Mononuclear cell (primary cell): Measurements from ENCODE around the gene TGM3. TPM values are rescaled to one million over a fixed set of nuclear protein-coding genes. Genes with fewer than 3 reads are reported as not detected.

Source experiments
- H3K27me3 ChIP-seq: 2 replicates; pipeline ENCODE4 v1.6.0; 2011; ENCODE audit warnings: low read length, control low read depth; ENCODE audit not compliant: insufficient read depth
- H3K4me1 ChIP-seq: 2 replicates; pipeline ENCODE4 v1.5.1; 2011; ENCODE audit warnings: mild to moderate bottlenecking, low read length, control low read depth; ENCODE audit not compliant: insufficient read depth
- H3K4me3 ChIP-seq: 2 replicates; pipeline ENCODE4 v1.5.1; 2011; ENCODE audit warnings: mild to moderate bottlenecking, low read length, moderate library complexity
- H3K9me3 ChIP-seq: 2 replicates; pipeline ENCODE4 v1.5.1; 2011; ENCODE audit warnings: low read depth, mild to moderate bottlenecking, control low read depth, low read length
- total RNA-seq: library from RNA; depleted of rRNA; stranded (reverse); fragments of >200 nt; gene quantifications from one replicate; pipeline ENCODE4 v1.2.3, GENCODE V29; 2012

Gene TGM3
- total RNA-seq, 1 donor = 0.10 TPM

DNA sequence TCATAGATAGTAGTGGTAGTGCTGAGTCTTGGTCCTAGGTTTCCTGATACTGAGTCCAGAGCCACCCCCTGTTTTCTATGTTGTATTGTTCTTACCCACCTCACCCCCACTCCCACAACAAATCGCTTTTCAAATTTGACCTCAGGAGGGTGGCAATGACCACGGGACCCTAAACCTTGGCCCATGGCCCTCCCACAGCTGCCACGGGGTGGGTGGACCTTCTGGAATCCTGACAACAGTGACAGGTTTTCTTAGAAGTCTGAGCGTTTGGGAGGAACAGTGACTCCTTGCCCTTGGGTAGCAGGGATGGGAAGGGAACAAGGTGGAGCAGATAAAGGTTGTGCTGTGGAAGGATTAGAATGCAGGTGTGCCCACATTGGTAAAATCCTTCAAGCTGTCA, 36.9 kb downstream of the TGM3 start:
- Histone ChIP-seq H3K4me1 (no peaks in the 10 kb centered on the region), H3K9me3 (no peaks in the 10 kb centered on the region), H3K4me3 (no peak overlapping the region), H3K27me3 (no peaks in the 10 kb centered on the region)

DNA sequence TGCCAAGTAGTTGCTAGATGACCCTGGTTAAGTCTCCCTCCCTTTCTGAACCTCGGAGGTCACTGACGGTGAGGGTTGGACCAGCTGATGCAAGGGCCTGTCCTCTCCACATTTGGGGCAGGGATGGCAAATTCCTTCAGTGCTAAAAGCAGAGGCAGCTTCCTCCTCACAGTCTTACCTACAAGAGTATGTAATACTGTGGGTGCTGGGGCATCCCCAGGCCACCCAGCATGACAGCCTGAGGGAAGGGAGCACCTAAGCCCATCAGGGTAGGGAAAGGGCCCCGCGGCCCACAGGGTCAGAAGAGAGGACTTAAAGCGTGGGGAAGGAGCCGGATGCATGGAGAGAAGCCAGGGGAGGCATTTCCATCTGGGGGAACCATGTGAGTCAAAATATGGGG, 38.0 kb downstream of the TGM3 start:
- Histone ChIP-seq H3K4me1 (peaks cover under 1% of the 10 kb centered on the region), H3K9me3 (no peaks in the 10 kb centered on the region), H3K4me3 (no peak overlapping the region), H3K27me3 (no peaks in the 10 kb centered on the region)

DNA sequence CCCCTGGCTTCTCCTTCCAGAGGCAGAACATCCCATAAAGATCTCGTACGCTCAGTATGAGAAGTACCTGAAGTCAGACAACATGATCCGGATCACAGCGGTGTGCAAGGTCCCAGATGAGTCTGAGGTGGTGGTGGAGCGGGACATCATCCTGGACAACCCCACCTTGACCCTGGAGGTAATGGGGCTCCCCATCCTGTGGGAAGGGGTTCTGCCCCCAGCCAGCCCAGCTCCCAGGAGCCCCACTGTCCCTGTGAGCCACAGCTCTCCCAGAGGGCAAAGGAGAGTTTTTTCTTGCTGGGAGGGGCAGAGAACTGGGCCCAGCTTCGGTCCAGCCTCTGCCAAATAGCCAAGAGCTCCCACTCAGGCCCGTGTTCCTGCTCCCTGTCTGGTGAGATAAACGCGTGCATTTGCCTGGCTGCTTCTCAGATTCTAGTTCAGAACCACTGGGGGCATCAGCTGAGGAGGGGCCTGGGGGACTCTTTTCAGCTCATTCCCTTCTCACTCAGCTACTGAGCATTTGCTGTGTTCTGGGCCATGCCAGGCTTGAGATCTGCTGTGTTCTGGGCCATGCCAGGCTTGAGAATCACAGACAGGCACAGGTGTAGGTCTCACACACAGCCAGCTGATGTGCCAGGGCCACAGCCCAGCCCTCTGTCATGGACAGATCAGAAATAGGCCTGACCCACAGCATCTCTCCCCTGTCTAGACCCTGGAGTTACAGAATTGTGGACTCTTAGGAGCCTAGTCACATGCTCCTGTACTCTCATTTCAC, 39.5 kb downstream of the TGM3 start:
- Histone ChIP-seq H3K9me3 (no peaks in the 10 kb centered on the region), H3K4me3 (no peak overlapping the region), H3K4me1 (peaks cover 5% of the 10 kb centered on the region), H3K27me3 (no peaks in the 10 kb centered on the region)

DNA sequence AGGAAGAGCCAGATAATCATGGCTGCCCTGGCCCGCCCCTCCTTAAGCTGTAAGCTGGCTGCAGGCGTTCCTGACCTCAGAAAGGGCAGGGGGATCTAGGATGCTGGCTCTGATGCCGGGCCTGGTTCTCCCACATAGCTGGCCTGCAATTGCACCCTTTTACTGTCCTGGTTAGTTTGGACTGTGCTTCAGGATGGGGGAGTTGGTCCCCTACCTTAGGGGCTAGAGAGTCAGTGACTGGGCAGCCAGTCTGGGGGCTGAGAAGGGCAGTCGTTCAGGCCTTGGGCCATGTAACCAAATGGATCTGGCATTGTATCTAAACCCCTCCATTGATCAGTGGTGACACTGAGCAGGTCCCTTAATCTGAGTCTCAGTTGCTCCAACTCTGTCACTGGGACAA, 40.7 kb downstream of the TGM3 start:
- Histone ChIP-seq H3K4me1 (peaks cover 5% of the 10 kb centered on the region), H3K9me3 (no peaks in the 10 kb centered on the region), H3K4me3 (no peak overlapping the region), H3K27me3 (no peaks in the 10 kb centered on the region)

DNA sequence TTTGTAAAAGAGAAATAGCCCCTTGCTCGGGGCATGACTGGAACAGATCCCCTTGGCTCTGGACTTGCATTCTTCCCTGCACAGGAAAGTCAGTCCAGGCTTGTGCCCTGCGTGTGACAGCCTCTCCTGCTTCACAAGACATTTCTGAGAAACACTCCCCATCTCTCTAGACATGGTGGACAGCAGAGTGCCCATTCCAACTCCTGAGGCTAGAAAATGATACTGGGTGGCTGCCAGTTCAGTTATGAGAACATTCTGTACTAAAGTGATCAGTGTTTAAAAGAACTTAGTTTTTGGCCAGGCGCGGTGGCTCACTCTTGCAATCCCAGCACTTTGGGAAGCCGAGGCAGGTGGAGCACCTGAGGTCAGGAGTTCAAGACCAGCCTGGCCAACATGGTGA, 41.3 kb downstream of the TGM3 start:
- Histone ChIP-seq H3K27me3 (no peaks in the 10 kb centered on the region), H3K9me3 (no peaks in the 10 kb centered on the region), H3K4me3 (no peak overlapping the region), H3K4me1 (peaks cover 5% of the 10 kb centered on the region)

DNA sequence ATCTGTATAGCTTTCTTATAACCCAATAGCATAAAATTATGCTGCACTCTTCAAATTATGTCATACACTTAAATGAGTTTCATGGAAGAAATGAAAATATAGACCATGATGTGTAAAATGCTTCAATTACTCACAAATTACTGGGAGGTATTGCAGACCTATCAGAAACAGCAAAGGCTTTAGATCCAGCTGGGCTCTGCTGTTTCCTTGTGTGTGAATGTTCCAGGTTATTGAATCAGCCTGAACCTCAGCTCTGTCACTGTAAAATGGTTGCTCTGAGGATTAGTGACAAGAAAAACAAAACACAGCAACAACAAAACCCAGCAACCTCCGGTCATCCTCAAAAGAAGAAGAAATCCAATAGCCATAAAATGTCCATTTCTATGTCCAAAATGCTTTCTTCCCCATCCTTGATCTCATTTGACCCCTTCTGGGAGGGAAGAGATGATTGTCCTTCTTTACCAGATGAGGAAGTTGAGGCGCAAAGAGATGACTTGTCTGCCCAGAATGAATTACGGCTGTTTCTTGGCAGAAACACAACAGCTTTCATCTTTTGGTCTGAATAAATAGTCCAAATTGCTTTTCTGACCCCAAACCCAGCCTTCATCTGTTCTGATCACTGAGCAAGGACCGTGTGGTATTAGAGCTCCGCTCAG, 42.7 kb downstream of the TGM3 start:
- Histone ChIP-seq H3K27me3 (no peaks in the 10 kb centered on the region), H3K9me3 (no peaks in the 10 kb centered on the region), H3K4me3 (no peak overlapping the region), H3K4me1 (peaks cover 5% of the 10 kb centered on the region)

DNA sequence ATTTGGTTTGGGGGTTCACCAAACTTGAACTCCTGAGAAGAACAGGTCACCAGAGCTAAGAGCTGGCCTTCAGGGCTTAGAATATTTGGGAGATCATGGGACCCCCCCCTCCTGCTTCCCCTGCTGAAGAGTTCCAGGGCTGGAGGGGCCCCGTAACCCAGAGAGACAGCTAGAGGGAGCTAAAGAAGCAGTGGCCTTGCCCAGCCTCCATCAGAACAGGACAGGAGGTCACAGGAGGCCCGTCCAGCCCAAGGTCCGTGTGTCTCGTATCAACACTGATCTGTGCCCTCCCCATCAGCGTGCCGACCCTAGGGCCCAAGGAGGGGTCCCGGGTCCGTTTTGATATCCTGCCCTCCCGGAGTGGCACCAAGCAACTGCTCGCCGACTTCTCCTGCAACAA, 44.3 kb downstream of the TGM3 start:
- Histone ChIP-seq H3K9me3 (no peaks in the 10 kb centered on the region), H3K4me1 (peaks cover 5% of the 10 kb centered on the region), H3K4me3 (no peak overlapping the region), H3K27me3 (no peaks in the 10 kb centered on the region)

DNA sequence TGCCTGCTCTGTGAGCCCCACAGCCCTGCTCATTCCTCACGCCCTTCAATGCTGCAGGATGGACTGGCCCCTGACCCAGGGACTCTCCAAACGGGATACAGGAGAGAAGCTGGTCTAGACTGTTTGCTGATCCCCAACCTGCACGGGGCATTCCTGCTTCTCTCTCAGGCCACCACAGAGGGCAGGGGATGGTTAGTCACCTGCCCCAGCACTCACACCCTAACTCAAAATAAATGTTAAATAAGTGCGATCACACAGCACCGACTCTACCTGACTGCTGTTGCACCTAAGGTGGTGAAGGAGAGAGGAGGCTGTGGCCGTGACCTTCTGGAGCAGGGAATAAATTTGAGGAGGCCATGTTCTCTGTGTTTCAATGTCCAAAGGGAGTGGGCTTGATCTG, 45.0 kb downstream of the TGM3 start:
- Histone ChIP-seq H3K27me3 (no peaks in the 10 kb centered on the region), H3K4me3 (no peak overlapping the region), H3K9me3 (no peaks in the 10 kb centered on the region), H3K4me1 (peaks cover 5% of the 10 kb centered on the region)

DNA sequence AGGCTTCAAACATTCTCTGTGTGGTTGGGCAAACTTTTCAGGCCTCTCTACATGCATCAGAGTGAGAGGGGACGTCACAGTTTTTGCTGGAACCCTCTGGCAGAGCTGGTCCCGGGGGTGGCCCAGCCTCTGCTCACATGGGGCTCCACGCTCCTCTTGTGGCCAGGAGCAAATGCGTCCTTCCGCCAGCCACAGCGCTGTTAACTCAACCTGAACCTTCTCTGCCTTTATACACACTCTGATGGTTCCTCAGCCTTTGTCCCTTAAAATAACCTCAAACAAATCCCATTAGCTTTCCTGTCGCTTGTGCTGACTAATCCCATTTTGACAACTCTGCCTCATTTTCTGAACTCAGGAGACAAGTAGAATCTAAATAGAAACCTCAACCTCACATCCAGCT, 45.5 kb downstream of the TGM3 start:
- H3K4me1 ChIP-seq = peaks cover 5% of the 10 kb centered on the region
- no peak overlapping the region for H3K4me3 ChIP-seq
- no peaks in the 10 kb centered on the region for H3K9me3 ChIP-seq
- no peaks in the 10 kb centered on the region for H3K27me3 ChIP-seq

DNA sequence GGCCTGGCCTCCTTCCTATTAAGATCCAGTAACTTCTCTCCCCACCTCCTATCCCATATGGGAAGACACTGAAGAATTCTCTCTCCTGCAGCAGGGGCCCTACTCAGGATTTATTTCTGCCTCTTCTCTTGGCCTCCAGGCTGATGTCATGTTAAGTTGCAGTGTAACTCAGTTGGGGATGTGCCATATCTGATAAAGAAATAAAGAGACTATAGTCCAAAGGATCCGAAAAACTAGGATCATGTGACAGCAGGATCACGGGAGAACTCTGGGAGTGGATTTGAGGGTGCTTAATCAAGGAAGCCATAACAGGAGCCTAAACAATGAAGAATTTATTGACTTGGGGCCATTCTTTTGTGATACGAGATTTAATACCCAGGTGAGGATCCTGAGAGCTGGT, 46.4 kb downstream of the TGM3 start:
- H3K9me3 ChIP-seq = no peaks in the 10 kb centered on the region
- H3K4me3 ChIP-seq = no peak overlapping the region
- H3K4me1 ChIP-seq = peaks cover 10% of the 10 kb centered on the region
- H3K27me3 ChIP-seq = no peaks in the 10 kb centered on the region

DNA sequence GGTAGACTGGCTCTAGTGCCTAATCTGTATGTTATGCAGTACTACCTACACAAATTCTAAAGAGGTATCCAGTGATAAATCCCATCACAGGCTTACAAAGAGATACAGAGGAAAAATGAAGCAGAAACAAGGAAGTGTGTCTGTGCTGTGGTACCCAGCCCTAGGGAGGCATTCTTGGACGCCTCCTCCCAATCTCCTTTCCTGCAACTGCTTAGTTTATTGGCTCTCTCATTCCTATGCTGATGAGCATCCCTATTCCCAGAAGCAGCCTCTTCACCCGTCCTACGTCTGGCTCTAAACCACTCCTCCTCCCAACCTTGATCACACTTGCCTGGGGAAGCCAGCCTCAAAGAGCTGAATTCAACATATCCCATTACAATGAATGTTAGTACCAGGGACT, 50.4 kb downstream of the TGM3 start:
- Histone ChIP-seq H3K27me3 (peaks cover 2% of the 10 kb centered on the region), H3K4me3 (no peak overlapping the region), H3K9me3 (no peaks in the 10 kb centered on the region), H3K4me1 (peaks cover 5% of the 10 kb centered on the region)

DNA sequence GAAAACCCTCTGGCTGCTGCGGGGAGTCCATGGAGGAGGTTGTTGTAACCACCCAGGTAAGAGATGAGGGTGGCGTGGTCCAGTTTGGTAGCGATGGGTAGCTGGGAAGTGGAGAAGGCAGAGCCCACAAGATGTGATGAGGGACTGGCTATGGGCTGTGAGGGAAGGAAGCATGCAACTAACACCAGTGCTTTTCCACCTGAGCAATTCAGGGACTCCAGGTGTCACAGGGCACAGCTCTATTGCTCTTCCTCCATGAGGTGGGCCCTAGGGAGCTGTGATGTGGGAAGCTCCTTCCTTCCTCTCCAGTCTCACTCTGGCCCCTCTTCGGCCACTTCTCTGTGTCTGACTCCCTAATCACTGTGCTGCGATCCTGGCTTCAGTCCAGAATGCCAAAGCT, 52.5 kb downstream of the TGM3 start:
- Histone ChIP-seq H3K4me1 (peaks cover 5% of the 10 kb centered on the region), H3K9me3 (no peaks in the 10 kb centered on the region), H3K4me3 (no peak overlapping the region), H3K27me3 (peaks cover 5% of the 10 kb centered on the region)

DNA sequence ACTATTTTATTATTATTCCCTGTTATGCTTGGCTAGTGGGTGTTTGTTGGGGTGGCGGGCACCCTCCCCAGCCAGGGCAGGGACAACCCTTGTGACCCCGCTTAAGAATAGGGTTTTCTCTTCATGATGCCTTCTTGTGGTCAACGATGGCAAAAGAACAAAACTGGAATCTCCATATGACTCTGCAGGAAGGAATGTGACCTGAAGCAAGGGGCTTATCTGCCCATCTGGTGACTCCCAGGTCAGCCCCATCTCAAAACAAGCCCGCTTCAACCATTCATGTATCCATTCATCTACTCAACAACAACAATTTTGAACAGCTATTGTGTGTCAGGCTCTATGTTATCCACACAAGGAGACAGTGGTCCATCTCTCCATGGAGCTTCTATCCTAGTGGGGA, 54.0 kb downstream of the TGM3 start:
- peaks cover 9% of the 10 kb centered on the region for H3K27me3 ChIP-seq
- H3K4me3 ChIP-seq = no peak overlapping the region
- peaks cover 5% of the 10 kb centered on the region for H3K4me1 ChIP-seq
- H3K9me3 ChIP-seq = no peaks in the 10 kb centered on the region

DNA sequence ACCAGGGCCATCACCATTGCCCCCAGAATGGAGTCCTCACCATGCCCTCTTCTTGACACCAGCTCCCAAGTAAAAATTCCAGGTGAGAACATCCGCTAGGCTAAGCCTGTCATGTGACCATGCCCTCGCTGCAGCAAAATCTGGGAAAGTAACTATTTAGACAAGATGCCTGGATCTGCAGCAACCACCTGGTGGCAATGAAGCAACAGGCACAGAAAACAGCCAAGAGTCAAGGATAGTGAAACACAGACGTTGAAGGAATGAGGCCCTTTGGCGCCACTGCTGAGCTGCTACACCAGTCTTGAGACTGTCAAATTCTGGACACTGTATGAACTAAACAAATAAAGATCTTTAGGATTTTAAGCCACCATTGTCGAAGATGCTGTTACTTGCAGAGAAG, 54.8 kb downstream of the TGM3 start:
- H3K4me3 ChIP-seq = no peak overlapping the region
- H3K27me3 ChIP-seq = peaks cover 11% of the 10 kb centered on the region
- H3K9me3 ChIP-seq = no peaks in the 10 kb centered on the region
- H3K4me1 ChIP-seq = peaks cover 5% of the 10 kb centered on the region

DNA sequence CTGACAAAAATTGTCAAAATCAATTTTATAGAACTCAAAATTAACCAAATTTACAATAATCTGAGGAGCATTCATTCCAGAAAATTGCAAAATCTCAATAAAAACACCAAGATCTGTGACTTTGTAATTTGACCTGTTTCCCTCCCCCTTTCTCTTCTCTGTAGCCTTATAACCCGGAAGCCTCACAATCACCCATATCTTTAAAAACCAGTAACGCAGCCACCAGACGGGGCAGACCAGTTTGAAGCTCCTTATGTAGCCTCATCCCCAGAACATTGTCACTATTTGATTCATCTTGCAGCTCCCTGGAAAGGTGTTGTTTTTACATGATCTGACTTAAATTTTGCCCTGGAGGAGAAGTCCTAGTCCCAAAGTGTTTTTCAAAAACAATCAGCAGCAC, 57.4 kb downstream of the TGM3 start:
- Histone ChIP-seq H3K27me3 (peaks cover 15% of the 10 kb centered on the region), H3K4me3 (no peak overlapping the region), H3K4me1 (no peaks in the 10 kb centered on the region), H3K9me3 (no peaks in the 10 kb centered on the region)

DNA sequence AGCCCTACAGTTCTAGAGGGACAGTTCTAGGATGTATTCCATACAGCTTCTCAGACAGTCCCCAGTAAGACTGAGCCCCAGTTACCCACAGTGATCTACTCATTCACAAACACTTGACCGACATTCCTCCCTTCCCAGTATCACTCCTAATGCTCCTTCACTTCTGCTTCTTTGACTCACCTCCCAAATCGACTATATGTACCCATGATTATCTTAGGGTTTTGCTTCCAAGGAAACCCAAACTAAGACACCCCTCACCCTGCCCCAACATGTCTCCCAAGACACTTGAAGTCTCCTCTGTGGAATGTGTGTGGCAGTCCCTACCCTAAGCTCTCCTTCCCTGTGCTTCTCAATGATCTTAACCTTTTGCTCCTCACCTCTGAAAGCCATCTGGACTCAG, 61.3 kb downstream of the TGM3 start:
- Histone ChIP-seq H3K4me3 (no peak overlapping the region), H3K27me3 (peaks cover 22% of the 10 kb centered on the region), H3K9me3 (peaks cover 11% of the 10 kb centered on the region), H3K4me1 (no peaks in the 10 kb centered on the region)
